ENCODE results near the gene CYP4B1.

GRCh38 chr1:46813858-46814396, 15.1 kb downstream of the CYP4B1 start:
- TF ChIP-seq, protein P1, sequence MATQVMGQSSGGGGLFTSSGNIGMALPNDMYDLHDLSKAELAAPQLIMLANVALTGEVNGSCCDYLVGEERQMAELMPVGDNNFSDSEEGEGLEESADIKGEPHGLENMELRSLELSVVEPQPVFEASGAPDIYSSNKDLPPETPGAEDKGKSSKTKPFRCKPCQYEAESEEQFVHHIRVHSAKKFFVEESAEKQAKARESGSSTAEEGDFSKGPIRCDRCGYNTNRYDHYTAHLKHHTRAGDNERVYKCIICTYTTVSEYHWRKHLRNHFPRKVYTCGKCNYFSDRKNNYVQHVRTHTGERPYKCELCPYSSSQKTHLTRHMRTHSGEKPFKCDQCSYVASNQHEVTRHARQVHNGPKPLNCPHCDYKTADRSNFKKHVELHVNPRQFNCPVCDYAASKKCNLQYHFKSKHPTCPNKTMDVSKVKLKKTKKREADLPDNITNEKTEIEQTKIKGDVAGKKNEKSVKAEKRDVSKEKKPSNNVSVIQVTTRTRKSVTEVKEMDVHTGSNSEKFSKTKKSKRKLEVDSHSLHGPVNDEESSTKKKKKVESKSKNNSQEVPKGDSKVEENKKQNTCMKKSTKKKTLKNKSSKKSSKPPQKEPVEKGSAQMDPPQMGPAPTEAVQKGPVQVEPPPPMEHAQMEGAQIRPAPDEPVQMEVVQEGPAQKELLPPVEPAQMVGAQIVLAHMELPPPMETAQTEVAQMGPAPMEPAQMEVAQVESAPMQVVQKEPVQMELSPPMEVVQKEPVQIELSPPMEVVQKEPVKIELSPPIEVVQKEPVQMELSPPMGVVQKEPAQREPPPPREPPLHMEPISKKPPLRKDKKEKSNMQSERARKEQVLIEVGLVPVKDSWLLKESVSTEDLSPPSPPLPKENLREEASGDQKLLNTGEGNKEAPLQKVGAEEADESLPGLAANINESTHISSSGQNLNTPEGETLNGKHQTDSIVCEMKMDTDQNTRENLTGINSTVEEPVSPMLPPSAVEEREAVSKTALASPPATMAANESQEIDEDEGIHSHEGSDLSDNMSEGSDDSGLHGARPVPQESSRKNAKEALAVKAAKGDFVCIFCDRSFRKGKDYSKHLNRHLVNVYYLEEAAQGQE (IDR thresholded peaks at IDR 0.05; ENCODE audit: insufficient read depth in 1 of 2, low read depth in 2 of 2, low read length in 2 of 2): no peak
- TF ChIP-seq POLR2AphosphoS5 (IDR thresholded peaks at IDR 0.05; ENCODE audit: low read depth, low read length) (no peak), TAF1 (IDR thresholded peaks at IDR 0.05; ENCODE audit: borderline replicate concordance, insufficient read depth, low read length) (no peak), SIN3A (IDR thresholded peaks at IDR 0.05; ENCODE audit: borderline replicate concordance, insufficient read depth, low read length) (no peak), FOXP2 (optimal IDR thresholded peaks at IDR 0.05; ENCODE audit: borderline replicate concordance, extremely low read depth, extremely low read length, insufficient read depth) (no peak)

Data from PFSK-1 (cell line).